Tibial nerve (tissue), 3 donors: ENCODE results near the gene GRPEL2.

Experiments used
- CTCF ChIP-seq, 5 experiments: fragments of 200-600 bp in 3 of 5; fragments of 450-650 bp in 2 of 5; sonication (generic) in 3 of 5; IDR thresholded peaks; one replicate each; pipeline ENCODE4 v1.5.1; 2016 to 2019; ENCODE audit warnings: antibody characterized with exemption in 5 of 5, mild to moderate bottlenecking in 3 of 5, moderate library complexity in 2 of 5
- POLR2A ChIP-seq, 2 donors: fragments of 450-650 bp; IDR thresholded peaks; one replicate each; pipeline ENCODE4 v1.6.1; 2017; ENCODE audit warnings: antibody characterized with exemption in 2 of 2, mild to moderate bottlenecking in 2 of 2, moderate library complexity in 2 of 2

- TF ChIP-seq POLR2A (IDR thresholded peaks at IDR 0.05), result no peak
- no peak for TF ChIP-seq CTCF (IDR thresholded peaks at IDR 0.05)
Observed at GRCh38 chr5:149348518-149348917, 3.2 kb downstream of the GRPEL2 start.
